ENCODE measurements around the gene FLVCR1. TPM values are rescaled to one million over a fixed set of nuclear protein-coding genes. Genes with fewer than 3 reads are reported as not detected.

FLVCR1 gene
- total RNA-seq, 2 experiments from 2014 or later: 11.9 to 12.2 TPM

DNA sequence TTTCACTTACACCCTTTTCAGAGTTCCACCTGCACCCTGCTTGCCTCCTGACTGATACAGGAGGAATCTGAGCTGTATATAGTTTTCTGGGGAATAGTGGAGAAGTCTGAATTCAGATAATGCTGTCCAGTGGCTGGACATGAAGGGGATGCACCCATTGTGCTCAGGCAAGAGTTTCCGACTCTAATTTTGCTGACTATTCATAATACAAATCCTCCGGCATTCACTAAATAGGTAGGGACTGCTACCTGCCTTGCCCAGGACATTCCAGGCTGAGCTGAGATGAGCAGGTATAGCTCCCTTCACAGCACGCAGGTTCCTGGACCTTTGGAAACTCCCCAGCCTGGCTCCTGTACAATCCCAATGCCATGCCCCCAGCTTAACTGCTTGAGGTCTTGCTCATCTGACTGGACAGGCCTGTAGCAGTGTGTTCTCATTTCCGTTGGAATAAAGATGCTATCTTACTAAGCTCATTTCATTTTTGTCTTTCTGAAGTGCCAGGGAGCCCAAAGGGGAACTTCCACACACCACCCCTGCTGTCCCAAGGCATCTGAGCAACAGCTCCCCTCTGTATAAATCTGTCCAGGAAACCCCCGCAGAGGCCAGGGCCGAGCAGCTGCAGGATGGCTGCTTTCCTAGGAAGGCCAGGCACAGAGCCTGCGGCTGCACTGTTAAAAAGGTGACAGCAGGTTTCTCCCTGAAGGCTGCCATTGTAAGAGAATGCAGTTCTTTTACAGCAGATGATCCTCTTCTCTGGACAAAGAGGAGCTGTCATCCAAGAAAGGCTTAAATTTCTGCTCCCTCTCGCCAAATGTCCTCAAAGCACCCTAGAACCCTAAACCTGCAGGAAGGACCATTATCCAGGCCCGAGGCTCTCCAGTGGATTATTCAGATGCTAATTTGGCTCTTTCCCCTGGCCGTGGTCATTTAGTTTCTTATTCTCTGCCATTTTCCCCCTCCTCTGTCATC is 70.5 kb downstream of the FLVCR1 start:
- Mint-ChIP-seq H3K4me1 (ENCODE audit: low read depth) (no peaks in the 10 kb centered on the region), H3K27ac (no peak overlapping the region), H3K27me3 (no peaks in the 10 kb centered on the region), H3K9me3 (no peaks in the 10 kb centered on the region), H3K4me3 (no peak overlapping the region), H3K36me3 (ENCODE audit: low read depth) (no peaks in the 10 kb centered on the region)
- TF ChIP-seq, protein P1, sequence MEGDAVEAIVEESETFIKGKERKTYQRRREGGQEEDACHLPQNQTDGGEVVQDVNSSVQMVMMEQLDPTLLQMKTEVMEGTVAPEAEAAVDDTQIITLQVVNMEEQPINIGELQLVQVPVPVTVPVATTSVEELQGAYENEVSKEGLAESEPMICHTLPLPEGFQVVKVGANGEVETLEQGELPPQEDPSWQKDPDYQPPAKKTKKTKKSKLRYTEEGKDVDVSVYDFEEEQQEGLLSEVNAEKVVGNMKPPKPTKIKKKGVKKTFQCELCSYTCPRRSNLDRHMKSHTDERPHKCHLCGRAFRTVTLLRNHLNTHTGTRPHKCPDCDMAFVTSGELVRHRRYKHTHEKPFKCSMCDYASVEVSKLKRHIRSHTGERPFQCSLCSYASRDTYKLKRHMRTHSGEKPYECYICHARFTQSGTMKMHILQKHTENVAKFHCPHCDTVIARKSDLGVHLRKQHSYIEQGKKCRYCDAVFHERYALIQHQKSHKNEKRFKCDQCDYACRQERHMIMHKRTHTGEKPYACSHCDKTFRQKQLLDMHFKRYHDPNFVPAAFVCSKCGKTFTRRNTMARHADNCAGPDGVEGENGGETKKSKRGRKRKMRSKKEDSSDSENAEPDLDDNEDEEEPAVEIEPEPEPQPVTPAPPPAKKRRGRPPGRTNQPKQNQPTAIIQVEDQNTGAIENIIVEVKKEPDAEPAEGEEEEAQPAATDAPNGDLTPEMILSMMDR (IDR thresholded peaks at IDR 0.05): no peak
- DNase-seq (no peak), ATAC-seq (no peak)
- ChIA-PET POLR2A (interaction anchor here (0.6 kb wide), 1 partner anchor 12 kb away, joined by 5 read pairs; no protein-coding TSS in a partner anchor), CTCF (no interaction called here)
- intact Hi-C loops (cut with micrococcal nuclease): no loop called here

DNA sequence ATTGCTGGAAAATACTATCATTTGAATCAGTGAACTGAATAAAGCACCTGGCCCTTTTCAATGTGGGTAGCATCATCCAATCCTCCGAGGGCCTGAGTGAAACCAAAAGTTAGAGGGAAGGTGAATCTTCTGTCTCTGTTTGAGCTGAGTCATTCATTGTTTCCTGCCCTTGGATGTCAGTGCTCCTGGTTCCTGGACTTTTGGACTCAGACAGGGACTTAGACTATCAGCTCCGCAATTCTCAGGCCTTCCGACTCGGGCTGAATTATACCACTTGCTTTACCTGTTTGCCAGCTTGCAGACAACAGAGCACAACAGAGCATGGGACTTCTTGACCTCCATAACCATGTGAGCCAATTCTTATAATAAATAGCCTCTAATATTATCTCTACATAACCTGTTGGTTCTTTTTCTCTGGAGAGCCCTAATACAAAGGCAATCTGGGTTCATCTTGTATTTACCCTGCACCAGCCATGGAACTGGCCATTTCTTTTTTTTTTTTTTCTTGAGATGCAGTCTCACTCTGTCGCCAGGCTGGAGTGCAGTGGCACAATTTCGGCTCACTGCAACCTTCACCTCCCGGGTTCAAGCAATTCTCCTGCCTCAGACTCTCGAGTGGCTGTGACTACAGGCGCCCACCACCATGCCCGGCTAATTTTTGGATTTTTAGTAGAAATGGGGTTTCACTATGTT is 73.1 kb downstream of the FLVCR1 start:
- Mint-ChIP-seq H3K27me3 (no peaks in the 10 kb centered on the region), H3K4me3 (no peak overlapping the region), H3K9me3 (no peaks in the 10 kb centered on the region), H3K27ac (no peak overlapping the region), H3K36me3 (ENCODE audit: low read depth) (no peaks in the 10 kb centered on the region), H3K4me1 (ENCODE audit: low read depth) (no peaks in the 10 kb centered on the region)
- intact Hi-C loops (cut with micrococcal nuclease): no loop called here
- ChIA-PET CTCF (interaction anchor here (0.9 to 1.0 kb wide), 2 partner anchors 64 to 162 kb away, joined by 3 read pairs; no protein-coding TSS in a partner anchor), POLR2A (interaction anchor here (0.7 kb wide), 1 partner anchor 59 kb away, joined by 3 read pairs; no protein-coding TSS in a partner anchor)
- ATAC-seq (no peak), DNase-seq (no peak)
- TF ChIP-seq, protein P1 (IDR thresholded peaks at IDR 0.05): no peak

GRCh38 chr1:212933815-212934471 is 75.9 kb downstream of the FLVCR1 start:
- ATAC-seq (no peak), DNase-seq (no peak)
- TF ChIP-seq, protein P1 (IDR thresholded peaks at IDR 0.05): no peak
- CTCF ChIA-PET: interaction anchor here (0.8 to 1.3 kb wide), 2 partner anchors 13 kb away, joined by 3 read pairs; no protein-coding TSS in a partner anchor
- Mint-ChIP-seq H3K27ac (no peak overlapping the region), H3K9me3 (no peaks in the 10 kb centered on the region), H3K27me3 (no peaks in the 10 kb centered on the region), H3K4me1 (ENCODE audit: low read depth) (no peaks in the 10 kb centered on the region), H3K36me3 (ENCODE audit: low read depth) (no peaks in the 10 kb centered on the region), H3K4me3 (no peak overlapping the region)
- intact Hi-C loops (cut with micrococcal nuclease): loop anchor here (2.0 kb wide), 1 partner anchor 17 kb away; no protein-coding TSS in a partner anchor
- POLR2A ChIA-PET: no interaction called here

DNA sequence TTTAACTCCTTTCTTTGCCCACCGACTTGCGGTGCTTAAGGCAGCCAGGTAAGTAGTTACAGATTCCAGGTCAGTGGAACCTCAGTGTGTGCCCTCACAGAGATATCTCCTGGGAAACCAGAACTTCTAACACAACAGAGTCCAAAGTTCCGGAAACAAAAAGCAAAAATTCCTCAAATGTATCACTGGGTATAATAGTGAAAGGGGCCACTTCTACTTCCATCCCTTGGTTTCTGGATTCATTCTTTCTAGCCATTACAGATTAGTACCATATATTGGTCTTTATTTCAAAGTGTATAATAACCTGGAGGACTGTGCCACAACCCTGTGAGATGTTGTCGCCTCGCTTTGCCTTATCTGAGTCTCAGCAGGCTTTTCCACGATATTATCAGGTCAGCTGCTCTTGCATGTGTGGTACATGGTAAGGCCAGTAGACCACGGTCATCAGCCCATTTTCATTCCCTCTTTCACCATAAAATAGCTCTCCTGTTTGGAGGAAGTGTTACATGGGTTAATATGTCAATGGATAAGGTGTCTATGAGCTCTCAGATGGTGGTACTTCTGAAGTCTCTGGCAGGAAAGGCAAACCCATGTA is 77.4 kb downstream of the FLVCR1 start:
- ChIA-PET CTCF (no interaction called here), POLR2A (no interaction called here)
- peaks cover 2% of the 10 kb centered on the region for H3K36me3 Mint-ChIP-seq (ENCODE audit: low read depth)
- intact Hi-C loops (cut with micrococcal nuclease): no loop called here
- no peaks in the 10 kb centered on the region for H3K9me3 Mint-ChIP-seq
- H3K27ac Mint-ChIP-seq: no peak overlapping the region
- H3K4me1 Mint-ChIP-seq (ENCODE audit: low read depth): no peaks in the 10 kb centered on the region
- ATAC-seq: no peak
- H3K27me3 Mint-ChIP-seq: no peaks in the 10 kb centered on the region
- no peak for DNase-seq
- TF ChIP-seq, protein P1 (IDR thresholded peaks at IDR 0.05): no peak
- no peak overlapping the region for H3K4me3 Mint-ChIP-seq
